ENCODE data around the gene ALDH1L1. TPM values are rescaled to one million over a fixed set of nuclear protein-coding genes. Genes with fewer than 3 reads are reported as not detected.

ALDH1L1 gene
- total and polyA plus RNA-seq, 2 of the 13 experiments (the other 11 are each of a cell fraction or from before 2014, with no cell fraction given), result 11.2 to 28.7 TPM

DNA sequence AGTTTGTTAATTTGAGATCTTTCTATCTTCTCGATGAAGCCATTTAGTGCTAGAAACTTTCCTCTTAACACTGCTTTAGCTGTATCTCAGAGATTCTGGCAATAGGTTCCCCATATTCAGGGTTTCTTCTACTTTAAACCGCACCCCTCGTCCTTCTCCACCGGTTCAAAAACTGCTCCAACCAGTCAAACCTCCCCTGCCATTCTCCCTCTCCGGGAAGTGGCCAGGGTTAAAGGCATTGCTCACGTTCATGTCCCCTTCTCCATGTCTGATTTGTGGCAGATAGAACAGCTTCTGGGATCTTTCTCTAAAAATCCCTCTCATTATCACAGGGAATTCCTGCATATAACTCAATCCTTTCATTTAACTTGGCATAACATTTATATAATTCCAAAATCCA, 14.4 kb downstream of the ALDH1L1 start:
- Histone ChIP-seq H3K27ac (ENCODE audit: extremely low read length, insufficient read depth, low read length) (no peak overlapping the region), H3K27me3 (ENCODE audit: control insufficient read depth in 1 of 2, insufficient read depth in 2 of 2, low read length in 2 of 2) (no peaks in the 10 kb centered on the region), H3K9me3 (ENCODE audit: low read length) (no peaks in the 10 kb centered on the region), H3K4me2 (ENCODE audit: low read depth, low read length) (no peak overlapping the region), H3K9ac (ENCODE audit: insufficient read depth, low read depth, low read length) (no peak overlapping the region), H3K4me3 (replicated peaks in 1 of 3; ENCODE audit: insufficient read depth in 1 of 3, low read depth in 2 of 3, low read length in 3 of 3) (no peak overlapping the region), H3K79me2 (ENCODE audit: insufficient read depth, low read length) (peaks cover 18% of the 10 kb centered on the region), H2AFZ (ENCODE audit: low read length) (no peak overlapping the region), H4K20me1 (ENCODE audit: insufficient read depth, low read length) (no peaks in the 10 kb centered on the region), H3K36me3 (replicated peaks in 1 of 2; ENCODE audit: control insufficient read depth in 1 of 2, insufficient read depth in 2 of 2, low read length in 2 of 2) (0 out of 5 replicates have a peak, but pooled peaks cover 0 to under 1% of the 10 kb centered on the region in 2 experiments), H3K4me1 (ENCODE audit: insufficient read depth, low read length) (peaks cover 38% of the 10 kb centered on the region)
- in situ Hi-C loops (cut with HindIII; ENCODE audit: extremely low pct_ligation_motif_present, low pct_unique_long_range_greater_than_20kb) (no loop called here), intact Hi-C loops (cut with micrococcal nuclease; ENCODE audit: unreplicated experiment) (no loop called here)
- POLR2A ChIA-PET, result no interaction called here
- DNase-seq (ENCODE audit: low spot score), result no peak
- no peak for ATAC-seq
- no peak for FAIRE-seq
- CTCF ChIA-PET (ENCODE audit: low intra/inter-chr PET ratio, low total read pairs), result no interaction called here
- WGBS (ENCODE audit: low lambda C conversion rate), result 96% methylated on average over 6 of the region's 6 CpGs
- BruUV-seq (replicated peaks), result no TSS peak
- no peak for TF ChIP-seq ZNF709 (CRISPR knock-in tag; IDR thresholded peaks at IDR 0.05)
- TF ChIP-seq ZNF264 (CRISPR knock-in tag; IDR thresholded peaks at IDR 0.05), result no peak
- TF ChIP-seq NFIB (CRISPR knock-in tag; IDR thresholded peaks at IDR 0.05; ENCODE audit: borderline replicate concordance), result no peak
- no peak for TF ChIP-seq MXI1 (IDR thresholded peaks at IDR 0.05; ENCODE audit: borderline replicate concordance, low read depth, low read length)

DNA sequence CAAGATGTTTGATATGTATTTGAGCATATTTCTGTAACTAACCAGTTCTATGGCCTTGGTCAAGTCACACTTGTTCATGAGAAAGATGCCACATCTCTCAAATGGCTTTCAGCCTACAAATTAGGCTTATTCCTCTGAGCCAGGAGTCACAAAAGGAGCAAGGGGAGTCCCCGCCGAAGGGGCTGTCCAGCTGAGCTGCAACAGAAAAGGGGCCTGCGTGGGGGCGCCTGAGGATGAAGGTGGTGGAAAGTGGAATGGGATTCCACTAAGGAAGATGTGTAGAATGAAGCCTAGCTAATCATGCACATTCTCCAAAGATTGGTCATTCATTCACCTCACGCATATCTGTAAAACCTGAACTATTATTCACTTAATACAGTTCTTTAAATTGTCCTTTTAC, 19.1 kb downstream of the ALDH1L1 start:
- in situ Hi-C loops (cut with HindIII; ENCODE audit: extremely low pct_ligation_motif_present, low pct_unique_long_range_greater_than_20kb) (no loop called here), intact Hi-C loops (cut with micrococcal nuclease; ENCODE audit: unreplicated experiment) (no loop called here)
- no peak for ATAC-seq
- Histone ChIP-seq H3K27ac (ENCODE audit: extremely low read length, insufficient read depth, low read length) (no peak overlapping the region), H3K4me2 (ENCODE audit: low read depth, low read length) (no peak overlapping the region), H3K36me3 (replicated peaks in 1 of 2; ENCODE audit: control insufficient read depth in 1 of 2, insufficient read depth in 2 of 2, low read length in 2 of 2) (peaks cover 10 to 29% of the 10 kb centered on the region in 2 experiments), H3K79me2 (ENCODE audit: insufficient read depth, low read length) (no peaks in the 10 kb centered on the region), H3K9me3 (ENCODE audit: low read length) (no peaks in the 10 kb centered on the region), H3K9ac (ENCODE audit: insufficient read depth, low read depth, low read length) (no peak overlapping the region), H3K27me3 (ENCODE audit: control insufficient read depth in 1 of 2, insufficient read depth in 2 of 2, low read length in 2 of 2) (no peaks in the 10 kb centered on the region), H4K20me1 (ENCODE audit: insufficient read depth, low read length) (no peaks in the 10 kb centered on the region), H3K4me3 (replicated peaks in 1 of 3; ENCODE audit: insufficient read depth in 1 of 3, low read depth in 2 of 3, low read length in 3 of 3) (no peak overlapping the region), H2AFZ (ENCODE audit: low read length) (no peak overlapping the region), H3K4me1 (ENCODE audit: insufficient read depth, low read length) (no peaks in the 10 kb centered on the region)
- no peak for FAIRE-seq
- WGBS (ENCODE audit: low lambda C conversion rate), result 97% methylated on average over 5 of the region's 5 CpGs
- BruUV-seq (replicated peaks), result no TSS peak
- DNase-seq (ENCODE audit: low spot score), result no peak
- ChIA-PET CTCF (ENCODE audit: low intra/inter-chr PET ratio, low total read pairs) (no interaction called here), POLR2A (no interaction called here)
- no peak for TF ChIP-seq KDM2A (CRISPR knock-in tag; IDR thresholded peaks at IDR 0.05; ENCODE audit: borderline replicate concordance, low read depth)
- no peak for TF ChIP-seq ZNF761 (CRISPR knock-in tag; conservative IDR thresholded peaks at IDR 0.05)
- no peak for TF ChIP-seq AHR (CRISPR knock-in tag; IDR thresholded peaks at IDR 0.05)
- TF ChIP-seq MZF1 (CRISPR knock-in tag; IDR thresholded peaks at IDR 0.05; ENCODE audit: borderline replicate concordance), result no peak
- no peak for TF ChIP-seq SMAD1 (CRISPR knock-in tag; IDR thresholded peaks at IDR 0.05; ENCODE audit: borderline replicate concordance, low read depth)
- TF ChIP-seq, protein P1, sequence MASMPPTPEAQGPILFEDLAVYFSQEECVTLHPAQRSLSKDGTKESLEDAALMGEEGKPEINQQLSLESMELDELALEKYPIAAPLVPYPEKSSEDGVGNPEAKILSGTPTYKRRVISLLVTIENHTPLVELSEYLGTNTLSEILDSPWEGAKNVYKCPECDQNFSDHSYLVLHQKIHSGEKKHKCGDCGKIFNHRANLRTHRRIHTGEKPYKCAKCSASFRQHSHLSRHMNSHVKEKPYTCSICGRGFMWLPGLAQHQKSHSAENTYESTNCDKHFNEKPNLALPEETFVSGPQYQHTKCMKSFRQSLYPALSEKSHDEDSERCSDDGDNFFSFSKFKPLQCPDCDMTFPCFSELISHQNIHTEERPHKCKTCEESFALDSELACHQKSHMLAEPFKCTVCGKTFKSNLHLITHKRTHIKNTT (CRISPR knock-in tag; IDR thresholded peaks at IDR 0.05), result no peak
- TF ChIP-seq, protein P2, sequence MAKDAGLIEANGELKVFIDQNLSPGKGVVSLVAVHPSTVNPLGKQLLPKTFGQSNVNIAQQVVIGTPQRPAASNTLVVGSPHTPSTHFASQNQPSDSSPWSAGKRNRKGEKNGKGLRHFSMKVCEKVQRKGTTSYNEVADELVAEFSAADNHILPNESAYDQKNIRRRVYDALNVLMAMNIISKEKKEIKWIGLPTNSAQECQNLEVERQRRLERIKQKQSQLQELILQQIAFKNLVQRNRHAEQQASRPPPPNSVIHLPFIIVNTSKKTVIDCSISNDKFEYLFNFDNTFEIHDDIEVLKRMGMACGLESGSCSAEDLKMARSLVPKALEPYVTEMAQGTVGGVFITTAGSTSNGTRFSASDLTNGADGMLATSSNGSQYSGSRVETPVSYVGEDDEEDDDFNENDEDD (CRISPR knock-in tag; IDR thresholded peaks at IDR 0.05; ENCODE audit: borderline replicate concordance), result no peak
- no peak for TF ChIP-seq STAT5B (CRISPR knock-in tag; IDR thresholded peaks at IDR 0.05)
- TF ChIP-seq ZNF891 (CRISPR knock-in tag; IDR thresholded peaks at IDR 0.05), result no peak
- no peak for TF ChIP-seq MED1 (CRISPR knock-in tag; IDR thresholded peaks at IDR 0.05)
- TF ChIP-seq SNAPC2 (CRISPR knock-in tag; IDR thresholded peaks at IDR 0.05), result no peak
- no peak for TF ChIP-seq XRCC5 (optimal IDR thresholded peaks at IDR 0.05; ENCODE audit: low read length)
- TF ChIP-seq PTBP1 (IDR thresholded peaks at IDR 0.05; ENCODE audit: low read depth, low read length, poor library complexity, severe bottlenecking), result no peak

All from HepG2 (cell line).